Smooth muscle cell (in vitro differentiated cells): ENCODE results near the gene MBD5. TPM values are rescaled to one million over a fixed set of nuclear protein-coding genes. Genes with fewer than 3 reads are reported as not detected.

Experiments
- DNase-seq: peaks from one replicate; lab custom pipeline; 2025; ENCODE audit not compliant: unreplicated experiment; lab: John Stamatoyannopoulos, UW
- H2AFZ ChIP-seq: fragments of 200-600 bp; sonication (generic); 2 replicates; pipeline ENCODE4 v1.6.0; 2016; ENCODE audit warnings: antibody characterized with exemption, low read depth, mild to moderate bottlenecking
- H3F3A ChIP-seq: fragments of 200-600 bp; sonication (generic); 2 replicates; pipeline ENCODE4 v1.6.0; 2017; ENCODE audit warnings: antibody characterized with exemption, low read depth
- H3K27ac ChIP-seq: fragments of 200-600 bp; sonication (generic); 2 replicates; pipeline ENCODE4 v1.5.1; 2016; ENCODE audit warnings: low read depth, mild to moderate bottlenecking
- H3K27me3 ChIP-seq: fragments of 200-600 bp; sonication (generic); 2 replicates; pipeline ENCODE4 v1.6.1; 2016; ENCODE audit warnings: low read depth, mild to moderate bottlenecking
- H3K36me3 ChIP-seq: fragments of 200-600 bp; sonication (generic); 2 replicates; pipeline ENCODE4 v1.5.1; 2016; ENCODE audit warnings: low read depth
- H3K4me1 ChIP-seq: fragments of 200-600 bp; sonication (generic); 2 replicates; pipeline ENCODE4 v1.5.1; 2016; ENCODE audit warnings: low read depth
- H3K4me2 ChIP-seq: fragments of 200-600 bp; sonication (generic); 2 replicates; pipeline ENCODE4 v1.6.0; 2016; ENCODE audit warnings: mild to moderate bottlenecking
- H3K4me3 ChIP-seq: fragments of 200-600 bp; sonication (generic); 2 replicates; pipeline ENCODE4 v1.5.1; 2016; ENCODE audit warnings: mild to moderate bottlenecking
- H3K79me2 ChIP-seq: fragments of 200-600 bp; sonication (generic); 2 replicates; pipeline ENCODE4 v1.6.0; 2016; ENCODE audit warnings: low read depth, mild to moderate bottlenecking
- H3K9ac ChIP-seq: fragments of 200-600 bp; sonication (generic); 2 replicates; pipeline ENCODE4 v1.6.0; 2016; ENCODE audit warnings: low read depth
- H3K9me3 ChIP-seq: fragments of 200-600 bp; sonication (generic); replicated peaks from 2 replicates; pipeline ENCODE4 v1.5.1; 2016; ENCODE audit warnings: low read depth
- H4K20me1 ChIP-seq: fragments of 200-600 bp; sonication (generic); 2 replicates; pipeline ENCODE4 v1.6.0; 2016; ENCODE audit warnings: low read depth
- CTCF ChIP-seq: fragments of 200-600 bp; sonication (generic); IDR thresholded peaks from 2 replicates; pipeline ENCODE4 v1.5.1; 2017; ENCODE audit warnings: borderline replicate concordance, mild to moderate bottlenecking, antibody characterized with exemption; ENCODE audit not compliant: insufficient read depth, poor library complexity, severe bottlenecking
- whole genome bisulfite sequencing: methylation state at CpG from one replicate; pipeline ENCODE4 v1.1.7; 2016; ENCODE audit warnings: low lambda C conversion rate; 5-methylcytosine and 5-hydroxymethylcytosine counted together
- polyA plus RNA-seq: library from polyadenylated mRNA; unstranded; fragments of >200 nt; fragmentation: Nextera tagmentation; extraction: Ambion mirVana; gene quantifications from 2 replicates; pipeline ENCODE4 v1.2.1, GENCODE V29; 2016
- total RNA-seq: library from RNA; depleted of rRNA; stranded (reverse); fragments of >200 nt; gene quantifications from 2 replicates; pipeline ENCODE4 v1.2.3, GENCODE V29; 2014

Gene MBD5
- total and polyA plus RNA-seq, 2 experiments from 2014 or later, result 25.7 to 31.2 TPM

DNA sequence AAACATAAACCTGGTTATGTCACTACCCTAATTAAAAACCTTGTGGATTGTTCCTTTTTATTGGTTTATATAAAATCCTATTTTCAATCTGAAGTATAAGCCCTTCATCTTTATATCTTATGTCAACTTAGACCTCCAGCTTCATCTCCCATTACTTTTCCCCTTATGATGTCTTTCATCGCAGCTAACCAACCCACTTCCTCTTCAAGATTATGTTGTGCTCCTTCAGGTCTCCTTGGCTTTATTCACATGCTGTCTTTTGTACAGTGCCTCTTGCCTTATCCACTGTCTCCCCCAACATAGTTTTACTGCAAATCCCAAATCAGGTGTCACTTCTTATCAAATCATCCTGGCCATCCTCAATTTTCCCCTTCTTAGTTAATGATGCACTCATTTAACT lies 25.9 kb downstream of the MBD5 start:
- Histone ChIP-seq H3K27ac (no peak overlapping the region), H3K27me3 (no peaks in the 10 kb centered on the region), H2AFZ (no peak overlapping the region), H3K4me2 (no peak overlapping the region), H3K4me3 (no peak overlapping the region), H3K9ac (no peak overlapping the region), H4K20me1 (peaks cover 74% of the 10 kb centered on the region), H3K36me3 (no peaks in the 10 kb centered on the region), H3F3A (no peaks in the 10 kb centered on the region), H3K79me2 (peaks cover 37% of the 10 kb centered on the region), H3K4me1 (no peaks in the 10 kb centered on the region), H3K9me3 (no peaks in the 10 kb centered on the region)
- no peak for TF ChIP-seq CTCF
- DNase-seq, result no peak
- 100% methylated on average over 1 of the region's 1 CpG for whole genome bisulfite sequencing

DNA sequence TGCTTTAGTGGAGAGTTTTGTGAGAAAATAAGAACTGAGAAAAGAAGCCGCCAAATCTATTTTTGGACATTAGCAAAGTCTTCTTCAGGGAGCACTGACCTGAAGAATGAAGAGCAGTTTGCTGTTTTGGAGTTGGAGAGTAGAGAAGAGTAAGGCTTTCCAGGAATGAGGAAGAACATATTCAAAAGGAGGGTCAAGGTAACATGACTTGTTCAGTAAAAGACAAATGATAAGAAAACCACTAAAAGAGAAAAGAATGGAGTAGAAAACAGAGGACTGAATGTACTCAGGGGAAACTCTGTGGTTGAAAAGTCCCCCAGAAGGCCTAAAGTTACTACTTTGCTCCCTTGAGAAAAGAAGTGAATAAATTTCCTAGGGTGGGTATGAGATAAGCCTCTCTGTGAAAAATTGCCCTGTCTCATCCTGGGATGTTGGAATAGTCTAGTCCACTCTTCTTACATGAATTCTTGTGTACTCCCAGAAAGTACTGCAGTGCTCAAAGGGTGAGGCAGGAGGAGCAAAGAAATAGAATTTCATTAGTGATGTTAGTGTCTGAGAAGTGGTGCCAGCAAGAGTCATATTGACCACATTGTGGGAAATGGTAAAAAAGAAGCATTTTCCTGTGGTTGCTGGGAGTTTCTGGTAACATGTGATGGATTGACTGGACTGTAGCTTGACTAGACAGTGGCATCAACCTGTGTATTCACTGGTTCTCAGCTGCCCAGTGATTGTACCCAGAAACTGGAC lies 27.8 kb downstream of the MBD5 start:
- Histone ChIP-seq H3K4me3 (no peak overlapping the region), H4K20me1 (peaks cover 64% of the 10 kb centered on the region), H3K27me3 (no peaks in the 10 kb centered on the region), H3K9ac (no peak overlapping the region), H3K4me1 (no peaks in the 10 kb centered on the region), H3K4me2 (no peak overlapping the region), H3K36me3 (no peaks in the 10 kb centered on the region), H3F3A (no peaks in the 10 kb centered on the region), H2AFZ (no peak overlapping the region), H3K79me2 (peaks cover 49% of the 10 kb centered on the region), H3K9me3 (no peaks in the 10 kb centered on the region), H3K27ac (peak overlapping the region; percentile 14)
- no peak for DNase-seq
- 100% methylated on average over 1 of the region's 1 CpG for WGBS
- no peak for TF ChIP-seq CTCF

GRCh38 chr2:148049284-148049683 lies 28.4 kb downstream of the MBD5 start:
- Histone ChIP-seq H3K4me2 (no peak overlapping the region), H3K27me3 (no peaks in the 10 kb centered on the region), H3K9ac (no peak overlapping the region), H3K9me3 (no peaks in the 10 kb centered on the region), H3K4me1 (no peaks in the 10 kb centered on the region), H3K36me3 (no peaks in the 10 kb centered on the region), H3K79me2 (peaks cover 56% of the 10 kb centered on the region), H2AFZ (no peak overlapping the region), H3K27ac (no peak overlapping the region), H3K4me3 (no peak overlapping the region), H4K20me1 (peaks cover 58% of the 10 kb centered on the region), H3F3A (no peaks in the 10 kb centered on the region)
- no peak for DNase-seq
- no peak for TF ChIP-seq CTCF

DNA sequence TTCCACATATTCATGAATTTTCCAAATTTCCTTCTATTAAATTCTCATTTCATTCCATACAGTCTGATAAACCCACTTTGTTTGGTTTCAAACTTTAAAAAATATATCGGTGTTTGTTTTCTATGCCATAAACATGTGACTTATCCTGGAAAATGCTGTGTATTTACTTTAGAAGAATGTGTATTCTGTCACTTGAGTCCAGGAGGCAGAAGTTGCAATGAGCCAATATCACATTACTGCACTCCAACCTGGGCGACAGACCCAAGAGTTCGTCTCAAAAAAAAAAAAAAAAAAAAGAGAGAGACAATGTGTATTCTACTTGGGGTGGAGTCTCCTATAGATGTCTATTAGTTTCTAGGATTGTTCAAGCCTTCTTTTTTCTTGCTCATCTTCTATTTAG lies 31.8 kb downstream of the MBD5 start:
- Histone ChIP-seq H3K27me3 (no peaks in the 10 kb centered on the region), H3K36me3 (no peaks in the 10 kb centered on the region), H3K4me3 (no peak overlapping the region), H2AFZ (no peak overlapping the region), H3K9ac (no peak overlapping the region), H3K79me2 (peaks cover 72% of the 10 kb centered on the region), H4K20me1 (peaks cover 63% of the 10 kb centered on the region), H3K4me2 (no peak overlapping the region), H3K4me1 (no peaks in the 10 kb centered on the region), H3K27ac (no peak overlapping the region), H3F3A (no peaks in the 10 kb centered on the region), H3K9me3 (no peaks in the 10 kb centered on the region)
- 98% methylated on average over 3 of the region's 3 CpGs for WGBS
- TF ChIP-seq CTCF, result no peak
- no peak for DNase-seq
